CD14-positive monocyte (primary cell): ENCODE data around the gene HSPA12B. TPM values are rescaled to one million over a fixed set of nuclear protein-coding genes. Genes with fewer than 3 reads are reported as not detected.

Experiments used
- DNase-seq, 3 donors: peaks; one replicate each; pipeline ENCODE4 v3.0.0-alpha.2; 2011 to 2022
- H2AFZ ChIP-seq: 2 replicates; pipeline ENCODE4 v1.6.0; 2012; ENCODE audit warnings: mild to moderate bottlenecking, low read depth, low read length, inconsistent platforms; ENCODE audit not compliant: insufficient read depth, poor library complexity, severe bottlenecking
- H3K27ac ChIP-seq, 2 donors: 1 replicate in 1 of 2; 2 replicates in 1 of 2; pipeline ENCODE4 v1.5.1; 2012 to 2013; ENCODE audit warnings: low read length in 2 of 2, control low read depth in 1 of 2, inconsistent platforms in 1 of 2, low read depth in 1 of 2, mild to moderate bottlenecking in 1 of 2
- H3K27me3 ChIP-seq, 2 donors: one replicate each; pipeline versions ENCODE4 v1.6.0 to v1.6.1; 2011 to 2013; ENCODE audit warnings: low read length in 2 of 2; ENCODE audit not compliant: control insufficient read depth in 2 of 2, insufficient read depth in 2 of 2
- H3K36me3 ChIP-seq, 2 donors: replicated peaks in 1 of 2; 1 replicate in 1 of 2; 2 replicates in 1 of 2; pipeline versions ENCODE4 v1.5.1 to v1.6.1; 2012 to 2013; ENCODE audit warnings: low read length in 2 of 2, control low read depth in 1 of 2, inconsistent platforms in 1 of 2, mild to moderate bottlenecking in 1 of 2; ENCODE audit not compliant: insufficient read depth in 2 of 2, control insufficient read depth in 1 of 2
- H3K4me1 ChIP-seq, 2 donors: 1 replicate in 1 of 2; 2 replicates in 1 of 2; pipeline versions ENCODE4 v1.5.1 to v1.6.1; 2012 to 2013; ENCODE audit warnings: low read length in 2 of 2, control low read depth in 1 of 2, inconsistent platforms in 1 of 2, mild to moderate bottlenecking in 1 of 2, moderate library complexity in 1 of 2; ENCODE audit not compliant: insufficient read depth in 2 of 2, control insufficient read depth in 1 of 2
- H3K4me2 ChIP-seq: replicated peaks from 2 replicates; pipeline ENCODE3; 2012; ENCODE audit warnings: low read length, moderate library complexity, mild to moderate bottlenecking; ENCODE audit not compliant: poor library complexity, severe bottlenecking; ENCODE audit errors: extremely low read depth
- H3K4me3 ChIP-seq, 3 experiments: fragments of 200-600 bp in 1 of 3; sonication (generic) in 1 of 3; replicated peaks in 1 of 3; 1 replicate in 2 of 3; 2 replicates in 1 of 3; pipeline ENCODE4 v1.5.1; 2011 to 2013; ENCODE audit warnings: low read length in 3 of 3, mild to moderate bottlenecking in 3 of 3, control low read depth in 2 of 3, low read depth in 2 of 3, inconsistent platforms in 1 of 3, moderate library complexity in 1 of 3
- H3K79me2 ChIP-seq: 2 replicates; pipeline ENCODE4 v1.6.0; 2012; ENCODE audit warnings: mild to moderate bottlenecking, control low read depth, inconsistent platforms, low read length, moderate library complexity; ENCODE audit not compliant: insufficient read depth
- H3K9ac ChIP-seq: 2 replicates; pipeline ENCODE4 v1.6.0; 2017; ENCODE audit warnings: low read length, mild to moderate bottlenecking; ENCODE audit not compliant: insufficient read depth, poor library complexity, severe bottlenecking
- H3K9me3 ChIP-seq, 2 donors: replicated peaks in 1 of 2; 1 replicate in 1 of 2; 2 replicates in 1 of 2; pipeline versions ENCODE4 v1.5.1 to v1.6.1; 2012 to 2013; ENCODE audit warnings: low read length in 2 of 2, control low read depth in 1 of 2; ENCODE audit not compliant: control insufficient read depth in 1 of 2, insufficient read depth in 1 of 2
- H4K20me1 ChIP-seq: 2 replicates; pipeline ENCODE4 v1.6.0; 2012; ENCODE audit warnings: mild to moderate bottlenecking, low read length, control low read depth, moderate library complexity; ENCODE audit not compliant: insufficient read depth
- H3K27ac Mint-ChIP-seq, 7 donors: one replicate each; pipeline ENCODE4 v1.8.0; 2020; ENCODE audit warnings: mild to moderate bottlenecking in 7 of 7, mixed read lengths in 7 of 7, moderate library complexity in 6 of 7, inconsistent platforms in 2 of 7
- H3K27me3 Mint-ChIP-seq, 3 donors: one replicate each; pipeline ENCODE4 v1.8.0; 2021 to 2022; ENCODE audit warnings: low read depth in 3 of 3, mild to moderate bottlenecking in 3 of 3, mixed read lengths in 3 of 3, moderate library complexity in 3 of 3, inconsistent platforms in 1 of 3
- H3K36me3 Mint-ChIP-seq, 2 donors: one replicate each; pipeline ENCODE4 v1.8.0; 2020; ENCODE audit warnings: mixed read lengths in 2 of 2, inconsistent platforms in 1 of 2, mild to moderate bottlenecking in 1 of 2
- H3K4me1 Mint-ChIP-seq: one replicate; pipeline ENCODE4 v1.8.0; 2020; ENCODE audit warnings: mild to moderate bottlenecking, mixed read lengths
- H3K4me3 Mint-ChIP-seq, 2 donors: one replicate each; pipeline ENCODE4 v1.8.0; 2020; ENCODE audit warnings: mild to moderate bottlenecking in 2 of 2, mixed read lengths in 2 of 2, moderate library complexity in 1 of 2
- H3K9me3 Mint-ChIP-seq, 7 donors: one replicate each; pipeline ENCODE4 v1.8.0; 2020 to 2022; ENCODE audit warnings: mixed read lengths in 7 of 7, mild to moderate bottlenecking in 6 of 7, moderate library complexity in 6 of 7, inconsistent platforms in 2 of 7
- WGBS: methylation state at CpG from one replicate; pipeline ENCODE4 v1.1.5; 2013; ENCODE audit warnings: missing lambda C conversion rate; ENCODE audit not compliant: insufficient coverage; 5-methylcytosine and 5-hydroxymethylcytosine counted together
- intact Hi-C, 2 donors: fragments of 100-400 bp; cut with micrococcal nuclease; formaldehyde crosslinking; loops; one replicate each; pipeline versions ENCODE4 v1.15.0 to v1.15.1; 2023
- polyA plus RNA-seq, 3 donors: library from polyadenylated mRNA; depleted of rRNA in 1 of 3; unstranded in 2 of 3; stranded (reverse) in 1 of 3; fragments of 300-500 nt in 2 of 3; fragments of >200 nt in 1 of 3; fragmentation: Illumina TruSeq in 2 of 3; gene quantifications; 1 replicate in 2 of 3; 2 replicates in 1 of 3; pipeline ENCODE4 v1.2.3, GENCODE V29; 2012 to 2021
- TF ChIP-seq, protein P1 (sequence below): fragments of 200-600 bp; IDR thresholded peaks from one replicate; pipeline ENCODE4 v1.8.0; 2022; ENCODE audit warnings: antibody characterized with exemption, mild to moderate bottlenecking

HSPA12B gene
- polyA plus RNA-seq, 3 donors = not detected

- no peaks in the 10 kb centered on the region for H3K9me3 ChIP-seq
- H3K27ac Mint-ChIP-seq = peak overlapping the region in 2 of 7 donors; percentile 59 to 72
These were observed 23.5 kb downstream of the HSPA12B start for GRCh38 chr20:3755814-3756480.

DNA sequence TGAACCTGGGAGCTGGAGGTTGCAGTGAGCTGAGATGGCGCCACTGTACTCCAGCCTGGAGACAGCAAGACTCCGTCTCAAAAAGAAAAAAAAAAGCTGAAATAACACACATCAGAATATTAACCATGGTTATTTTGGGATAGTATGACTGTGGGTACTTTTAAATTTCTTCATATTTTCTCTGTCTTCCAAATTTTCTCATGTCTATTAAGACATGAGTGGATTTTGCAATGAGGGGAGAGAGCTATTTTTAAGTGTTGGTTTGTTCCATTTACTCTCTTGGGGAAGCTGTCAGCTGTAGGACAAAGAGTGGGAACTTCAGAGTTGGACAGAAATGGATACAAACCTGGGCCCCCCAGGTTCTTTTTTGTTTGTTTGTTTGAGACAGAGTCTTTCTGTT lies 24.8 kb downstream of the HSPA12B start:
- Mint-ChIP-seq H3K27me3 (peaks cover 0 to 6% (median 0%) of the 10 kb centered on the region in 3 donors), H3K36me3 (peaks cover 64 to 81% of the 10 kb centered on the region in 2 donors), H3K4me1 (peaks cover 55% of the 10 kb centered on the region), H3K4me3 (peak overlapping the region in 1 of 2 donors; percentile 53), H3K27ac (peak overlapping the region; percentile 4 to 85 (median 78)), H3K9me3 (no peaks in the 10 kb centered on the region)
- Histone ChIP-seq H4K20me1 (peaks cover 51% of the 10 kb centered on the region), H3K9ac (no peak overlapping the region), H3K9me3 (no peaks in the 10 kb centered on the region), H2AFZ (no peak overlapping the region), H3K27me3 (no peaks in the 10 kb centered on the region), H3K27ac (peak overlapping the region; percentile 46 to 67), H3K36me3 (peaks cover 56 to 86% of the 10 kb centered on the region in 2 donors), H3K4me3 (no peak overlapping the region), H3K4me1 (peaks cover 29 to 40% of the 10 kb centered on the region in 2 donors), H3K4me2 (no peak overlapping the region), H3K79me2 (peaks cover 67% of the 10 kb centered on the region)
- intact Hi-C loops = no loop called here
- DNase-seq = no peak
- WGBS = no CpG with 5 or more reads among the region's 2 CpGs
- TF ChIP-seq, protein P1, sequence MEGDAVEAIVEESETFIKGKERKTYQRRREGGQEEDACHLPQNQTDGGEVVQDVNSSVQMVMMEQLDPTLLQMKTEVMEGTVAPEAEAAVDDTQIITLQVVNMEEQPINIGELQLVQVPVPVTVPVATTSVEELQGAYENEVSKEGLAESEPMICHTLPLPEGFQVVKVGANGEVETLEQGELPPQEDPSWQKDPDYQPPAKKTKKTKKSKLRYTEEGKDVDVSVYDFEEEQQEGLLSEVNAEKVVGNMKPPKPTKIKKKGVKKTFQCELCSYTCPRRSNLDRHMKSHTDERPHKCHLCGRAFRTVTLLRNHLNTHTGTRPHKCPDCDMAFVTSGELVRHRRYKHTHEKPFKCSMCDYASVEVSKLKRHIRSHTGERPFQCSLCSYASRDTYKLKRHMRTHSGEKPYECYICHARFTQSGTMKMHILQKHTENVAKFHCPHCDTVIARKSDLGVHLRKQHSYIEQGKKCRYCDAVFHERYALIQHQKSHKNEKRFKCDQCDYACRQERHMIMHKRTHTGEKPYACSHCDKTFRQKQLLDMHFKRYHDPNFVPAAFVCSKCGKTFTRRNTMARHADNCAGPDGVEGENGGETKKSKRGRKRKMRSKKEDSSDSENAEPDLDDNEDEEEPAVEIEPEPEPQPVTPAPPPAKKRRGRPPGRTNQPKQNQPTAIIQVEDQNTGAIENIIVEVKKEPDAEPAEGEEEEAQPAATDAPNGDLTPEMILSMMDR = no peak

More at GRCh38 chr20:3755814-3756480, 23.5 kb downstream of the HSPA12B start:
- Histone ChIP-seq H3K79me2 (peaks cover 54% of the 10 kb centered on the region), H4K20me1 (peaks cover 55% of the 10 kb centered on the region), H2AFZ (no peak overlapping the region), H3K4me3 (no peak overlapping the region), H3K27me3 (no peaks in the 10 kb centered on the region), H3K27ac (peak overlapping the region in 1 of 2 donors; percentile 32), H3K36me3 (peaks cover 54 to 80% of the 10 kb centered on the region in 2 donors), H3K9ac (no peak overlapping the region), H3K4me1 (peaks cover 24 to 45% of the 10 kb centered on the region in 2 donors), H3K4me2 (no peak overlapping the region)
- Mint-ChIP-seq H3K4me1 (peaks cover 49% of the 10 kb centered on the region), H3K36me3 (peaks cover 59 to 75% of the 10 kb centered on the region in 2 donors), H3K4me3 (no peak overlapping the region), H3K9me3 (no peaks in the 10 kb centered on the region), H3K27me3 (peaks cover 0 to 6% (median 0%) of the 10 kb centered on the region in 3 donors)
- 95% methylated on average over 4 of the region's 5 CpGs for WGBS
- DNase-seq = no peak
- TF ChIP-seq, protein P1 = no peak
- intact Hi-C loops = no loop called here
